DMS79 treated with DMSO at 0.1 percent for 48 hours (cell line): ENCODE data around the gene NAT14.

Experiments used
- DNase-seq: peaks from one replicate; lab custom pipeline; 2025; lab: John Stamatoyannopoulos, UW

The NAT14 gene

DNA sequence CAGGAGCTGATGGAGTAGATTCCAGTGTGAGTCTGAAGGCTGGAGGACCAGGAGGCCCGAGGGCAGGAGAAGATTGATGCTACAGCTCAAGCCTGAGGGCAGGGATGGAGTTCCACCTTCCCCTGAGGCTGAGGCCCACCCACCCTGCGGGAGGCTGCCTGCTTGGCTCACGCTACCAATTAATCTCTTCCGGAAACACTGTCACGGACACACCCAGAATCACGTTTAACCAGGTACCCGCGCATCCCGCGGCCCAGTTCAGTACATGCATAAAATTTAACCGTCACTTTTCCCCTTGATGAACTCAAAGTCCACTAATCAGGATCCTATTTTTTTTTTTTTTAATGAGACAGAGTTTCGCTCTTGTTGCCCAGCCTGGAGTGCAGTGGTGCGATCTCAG, 13.7 kb upstream of the NAT14 start:
- DNase-seq: no peak

GRCh38 chr19:55472463-55472862, 12.5 kb upstream of the NAT14 start:
- DNase-seq: no peak

DNA sequence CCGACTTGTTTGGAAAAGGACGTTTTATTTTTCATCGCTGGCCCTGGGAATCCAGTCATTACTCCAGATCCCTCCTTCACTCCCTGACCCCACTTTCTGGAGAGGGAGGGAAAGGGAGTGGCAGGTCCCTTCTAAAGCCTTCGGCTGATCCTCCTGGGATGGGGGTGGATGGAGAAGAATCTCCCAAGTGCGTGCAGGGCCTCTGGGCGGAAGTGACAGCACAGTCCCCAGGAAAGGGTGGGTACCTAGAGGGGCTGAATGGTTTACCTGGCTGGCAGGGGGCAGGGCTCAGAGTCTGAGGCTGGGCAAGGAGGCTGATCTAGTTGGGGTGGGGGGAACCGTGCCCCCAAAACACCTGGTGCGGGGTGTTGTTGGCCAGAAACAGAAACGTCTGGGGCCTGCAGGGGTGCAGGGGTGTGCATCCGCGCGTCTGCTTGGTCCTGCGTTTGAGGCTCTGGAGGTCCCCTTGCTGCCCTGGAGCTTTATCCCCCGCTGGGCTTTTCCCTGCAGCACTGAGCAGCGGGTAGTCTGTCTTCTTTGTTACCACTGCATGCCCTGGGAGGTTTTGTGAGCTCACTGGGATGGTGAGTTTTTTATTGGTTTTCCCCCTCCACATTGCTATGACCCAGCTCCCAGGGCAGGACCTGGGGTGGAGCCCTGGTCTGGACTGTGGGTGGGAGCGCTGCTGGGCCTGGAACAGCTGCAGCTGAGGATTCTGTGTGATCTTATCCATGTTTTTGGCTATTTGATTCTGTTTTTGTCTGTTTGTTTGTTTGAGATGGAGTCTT, 11.6 kb upstream of the NAT14 start:
- DNase-seq: no peak

DNA sequence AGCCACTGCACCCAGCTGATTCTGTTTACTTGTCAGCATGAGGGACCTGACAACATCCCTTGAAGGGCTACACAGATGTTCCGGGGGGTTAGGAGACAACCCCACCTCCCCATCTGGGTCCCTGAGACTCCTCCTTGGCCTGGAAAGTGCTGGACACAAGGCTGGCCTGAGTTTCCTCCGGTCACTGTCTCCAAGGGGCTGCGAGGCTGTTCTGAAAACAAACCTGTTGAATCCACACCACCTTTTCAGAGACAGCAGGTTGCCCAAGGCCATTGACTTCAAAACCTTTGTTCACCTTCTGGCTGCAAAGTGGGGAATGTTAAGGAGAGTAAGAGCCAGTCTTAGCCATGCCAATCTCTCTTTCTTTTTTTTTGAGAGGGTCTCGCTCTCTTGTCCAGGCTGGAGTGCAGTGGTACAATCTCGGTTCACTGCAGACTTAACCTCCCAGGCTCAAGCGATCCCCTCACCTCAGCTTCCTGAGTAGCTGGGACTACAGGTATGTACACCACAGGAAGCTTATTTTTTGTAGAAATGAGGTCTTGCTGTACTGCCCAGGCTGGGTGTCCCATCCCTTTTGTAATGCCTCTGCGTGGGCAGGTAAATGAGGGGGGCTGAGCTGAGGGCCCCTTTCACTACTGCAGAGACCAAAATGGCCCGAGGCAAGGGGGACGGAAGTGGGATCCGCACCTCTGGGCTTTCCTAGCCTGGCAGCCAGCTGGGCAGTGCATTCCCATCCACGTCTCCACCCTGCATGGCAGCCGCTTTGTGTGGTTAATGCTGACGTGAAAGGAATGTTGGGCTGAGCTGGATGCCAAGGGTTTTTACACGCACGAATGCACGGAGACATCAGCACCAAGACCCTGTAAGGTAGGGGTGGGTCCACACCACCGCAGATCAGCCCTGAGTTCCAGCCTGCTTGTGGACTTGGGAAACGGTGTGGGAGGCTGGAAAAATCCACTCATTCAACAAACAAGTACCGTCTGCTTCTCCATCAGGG, 10.4 kb upstream of the NAT14 start:
- no peak for DNase-seq

GRCh38 chr19:55476100-55476775, 8.8 kb upstream of the NAT14 start, which contains the start of gene ZNF628:
Gene ZNF628, plus strand, starts transcription at chr19:55476617. Its CDS starts 3,294 bp downstream, at chr19:55479911.
- DNase-seq: peak; percentile 93

DNA sequence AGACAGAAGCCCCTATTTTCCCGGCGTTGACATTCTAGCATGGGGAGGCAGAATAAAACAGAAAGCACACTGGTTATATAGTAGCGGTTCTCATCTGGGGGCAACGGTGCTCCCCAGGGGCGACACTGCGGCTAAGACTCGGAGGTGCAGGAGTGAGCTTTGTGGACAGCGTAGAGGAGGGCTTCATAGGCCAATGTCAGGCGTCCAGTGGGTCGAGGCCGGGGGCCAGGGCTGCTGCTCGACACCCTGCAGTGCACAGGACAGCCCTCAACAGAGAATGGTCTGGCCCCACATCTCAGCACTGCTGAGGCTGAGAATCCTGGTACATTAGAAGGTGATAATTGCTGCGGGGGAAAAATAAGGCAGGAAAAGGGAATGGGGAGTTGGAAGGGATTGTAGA, 7.1 kb upstream of the NAT14 start:
- DNase-seq: no peak

- DNase-seq: no peak
Measured at GRCh38 chr19:55478364-55478763, 6.6 kb upstream of the NAT14 start.

DNA sequence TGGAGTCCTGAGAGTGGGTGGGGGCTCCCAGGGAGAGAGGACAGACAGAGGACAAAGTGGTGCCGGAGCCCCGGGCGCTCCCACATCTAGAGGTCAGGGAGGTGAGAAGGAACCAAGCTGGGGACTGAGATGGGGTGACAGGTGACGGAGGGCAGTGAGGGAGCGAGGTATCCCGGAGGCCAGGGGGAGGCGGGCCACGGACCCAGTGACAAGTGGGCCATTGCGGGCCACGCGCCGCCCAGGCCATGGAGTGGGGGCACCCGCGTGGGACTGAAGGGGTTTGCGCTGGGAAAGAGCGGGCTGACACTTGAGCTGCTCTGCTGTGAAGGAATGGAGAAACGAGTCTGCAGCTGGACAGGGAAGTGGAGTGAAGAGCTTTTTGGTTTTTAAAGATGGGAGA, 5.9 kb upstream of the NAT14 start:
- no peak for DNase-seq

DNA sequence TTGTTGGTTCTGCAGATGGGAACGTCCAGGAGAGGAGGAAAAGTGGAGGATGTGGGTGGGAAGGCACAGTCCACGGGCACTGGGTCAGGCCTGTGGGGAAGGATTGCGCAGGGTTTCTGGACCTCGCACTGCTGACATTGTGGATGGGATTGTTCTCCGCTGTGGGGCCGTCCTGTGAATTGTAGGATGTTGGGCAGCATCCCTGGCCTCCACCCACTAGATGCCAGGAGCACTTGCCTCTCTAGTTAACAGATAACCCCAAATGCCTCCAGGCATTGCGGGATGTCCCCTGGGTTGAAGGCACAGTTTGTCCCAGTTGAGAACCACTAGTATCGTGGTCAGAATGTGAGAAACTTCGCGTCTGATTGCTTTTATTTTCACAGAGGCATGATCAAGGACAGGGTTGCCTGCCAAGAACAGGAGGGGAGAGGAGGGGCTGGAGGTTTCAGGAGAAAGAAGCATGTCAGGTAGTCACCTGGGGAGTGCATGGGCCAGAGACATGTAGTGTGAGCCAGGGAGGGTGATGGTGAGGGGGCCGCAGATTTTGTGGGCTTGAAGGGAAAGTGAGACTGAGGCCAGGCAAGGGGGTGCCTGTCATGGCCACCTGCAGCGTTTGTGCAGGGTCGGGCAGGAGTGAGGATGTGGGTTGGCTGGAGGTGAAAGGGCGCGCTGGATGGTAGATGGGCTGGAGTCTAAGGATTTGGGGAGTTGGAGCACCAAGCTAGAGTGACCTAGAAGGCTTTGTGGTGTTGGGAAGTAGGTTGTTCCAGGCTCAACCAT, 5.3 kb upstream of the NAT14 start:
- DNase-seq: no peak

DNA sequence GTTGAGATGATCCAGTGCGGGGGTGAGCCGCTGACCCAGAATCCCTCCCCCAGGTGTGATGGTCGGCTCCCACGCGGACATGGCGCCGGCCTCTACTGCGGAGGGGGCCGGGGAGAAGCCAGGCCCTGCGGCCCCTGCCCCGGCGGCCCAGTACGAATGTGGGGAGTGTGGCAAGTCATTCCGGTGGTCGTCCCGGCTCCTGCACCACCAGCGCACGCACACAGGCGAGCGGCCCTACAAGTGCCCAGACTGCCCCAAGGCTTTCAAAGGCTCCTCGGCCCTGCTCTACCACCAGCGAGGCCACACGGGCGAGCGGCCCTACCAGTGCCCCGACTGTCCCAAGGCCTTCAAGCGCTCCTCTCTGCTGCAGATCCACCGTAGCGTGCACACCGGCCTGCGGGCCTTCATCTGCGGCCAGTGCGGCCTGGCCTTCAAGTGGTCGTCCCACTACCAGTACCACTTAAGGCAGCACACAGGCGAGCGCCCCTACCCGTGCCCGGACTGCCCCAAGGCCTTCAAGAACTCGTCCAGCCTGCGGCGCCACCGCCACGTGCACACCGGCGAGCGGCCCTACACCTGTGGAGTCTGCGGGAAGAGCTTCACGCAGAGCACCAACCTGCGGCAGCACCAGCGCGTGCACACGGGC, 3.7 kb upstream of the NAT14 start:
- DNase-seq: no peak

DNA sequence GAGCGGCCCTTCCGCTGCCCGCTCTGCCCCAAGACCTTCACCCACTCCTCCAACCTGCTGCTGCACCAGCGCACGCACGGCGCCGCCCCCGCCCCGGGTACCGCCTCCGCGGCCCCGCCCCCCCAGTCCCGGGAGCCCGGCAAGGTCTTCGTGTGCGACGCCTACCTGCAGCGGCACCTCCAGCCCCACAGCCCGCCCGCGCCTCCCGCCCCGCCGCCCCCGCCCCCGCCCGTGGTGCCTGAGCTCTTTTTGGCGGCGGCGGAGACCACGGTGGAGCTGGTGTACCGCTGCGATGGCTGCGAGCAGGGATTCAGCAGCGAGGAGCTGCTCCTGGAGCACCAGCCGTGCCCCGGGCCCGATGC, 3.2 kb upstream of the NAT14 start:
- no peak for DNase-seq

DNA sequence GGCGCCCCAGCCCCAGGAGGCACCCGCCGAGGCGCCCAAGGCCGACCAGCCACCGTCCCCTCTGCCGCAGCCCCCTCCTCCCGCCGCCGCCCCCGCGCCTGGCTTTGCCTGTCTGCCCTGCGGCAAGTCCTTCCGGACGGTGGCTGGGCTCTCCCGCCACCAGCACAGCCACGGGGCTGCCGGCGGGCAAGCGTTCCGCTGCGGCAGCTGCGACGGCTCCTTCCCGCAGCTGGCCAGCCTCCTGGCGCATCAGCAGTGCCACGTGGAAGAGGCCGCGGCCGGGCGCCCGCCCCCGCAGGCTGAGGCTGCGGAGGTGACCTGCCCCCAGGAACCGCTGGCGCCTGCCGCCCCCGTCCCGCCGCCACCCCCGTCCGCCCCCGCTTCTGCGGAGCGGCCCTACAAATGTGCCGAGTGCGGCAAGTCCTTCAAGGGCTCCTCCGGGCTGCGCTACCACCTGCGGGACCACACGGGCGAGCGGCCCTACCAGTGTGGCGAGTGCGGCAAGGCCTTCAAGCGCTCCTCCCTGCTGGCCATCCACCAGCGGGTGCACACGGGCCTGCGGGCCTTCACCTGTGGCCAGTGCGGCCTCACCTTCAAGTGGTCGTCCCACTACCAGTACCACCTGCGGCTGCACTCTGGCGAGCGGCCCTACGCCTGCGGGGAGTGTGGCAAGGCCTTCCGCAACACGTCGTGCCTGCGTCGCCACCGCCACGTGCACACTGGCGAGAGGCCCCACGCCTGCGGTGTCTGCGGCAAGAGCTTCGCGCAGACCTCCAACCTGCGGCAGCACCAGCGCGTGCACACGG, 2.6 kb upstream of the NAT14 start:
- no peak for DNase-seq

DNA sequence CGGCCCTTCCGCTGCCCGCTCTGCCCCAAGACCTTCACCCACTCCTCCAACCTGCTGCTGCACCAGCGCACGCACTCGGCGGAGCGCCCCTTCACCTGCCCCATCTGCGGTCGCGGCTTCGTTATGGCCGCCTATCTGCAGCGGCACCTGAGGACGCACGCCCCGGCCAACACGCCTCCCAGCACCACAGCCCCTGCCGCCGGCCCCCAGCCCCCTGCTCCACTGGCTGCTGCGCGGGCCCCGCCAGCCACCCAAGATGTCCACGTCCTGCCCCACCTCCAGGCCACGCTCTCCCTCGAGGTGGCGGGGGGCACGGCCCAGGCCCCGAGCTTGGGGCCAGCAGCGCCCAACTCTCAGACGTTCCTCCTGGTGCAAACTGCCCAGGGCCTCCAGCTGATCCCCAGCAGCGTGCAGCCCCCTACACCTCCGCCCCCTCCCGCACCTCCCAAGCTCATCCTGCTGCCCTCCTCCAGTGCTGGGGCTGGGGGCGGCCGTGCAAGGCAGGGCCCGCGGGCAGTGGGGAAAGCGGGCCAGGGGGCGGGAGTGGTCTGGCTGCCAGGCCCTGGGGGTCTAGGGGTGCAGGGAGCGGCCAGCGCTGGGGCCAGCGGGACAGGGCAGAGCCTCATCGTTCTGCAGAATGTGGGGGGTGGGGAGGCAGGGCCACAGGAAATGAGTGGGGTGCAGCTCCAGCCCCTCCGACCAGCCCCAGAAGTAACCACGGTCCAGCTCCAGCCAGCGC, 1.9 kb upstream of the NAT14 start:
- DNase-seq: no peak

DNA sequence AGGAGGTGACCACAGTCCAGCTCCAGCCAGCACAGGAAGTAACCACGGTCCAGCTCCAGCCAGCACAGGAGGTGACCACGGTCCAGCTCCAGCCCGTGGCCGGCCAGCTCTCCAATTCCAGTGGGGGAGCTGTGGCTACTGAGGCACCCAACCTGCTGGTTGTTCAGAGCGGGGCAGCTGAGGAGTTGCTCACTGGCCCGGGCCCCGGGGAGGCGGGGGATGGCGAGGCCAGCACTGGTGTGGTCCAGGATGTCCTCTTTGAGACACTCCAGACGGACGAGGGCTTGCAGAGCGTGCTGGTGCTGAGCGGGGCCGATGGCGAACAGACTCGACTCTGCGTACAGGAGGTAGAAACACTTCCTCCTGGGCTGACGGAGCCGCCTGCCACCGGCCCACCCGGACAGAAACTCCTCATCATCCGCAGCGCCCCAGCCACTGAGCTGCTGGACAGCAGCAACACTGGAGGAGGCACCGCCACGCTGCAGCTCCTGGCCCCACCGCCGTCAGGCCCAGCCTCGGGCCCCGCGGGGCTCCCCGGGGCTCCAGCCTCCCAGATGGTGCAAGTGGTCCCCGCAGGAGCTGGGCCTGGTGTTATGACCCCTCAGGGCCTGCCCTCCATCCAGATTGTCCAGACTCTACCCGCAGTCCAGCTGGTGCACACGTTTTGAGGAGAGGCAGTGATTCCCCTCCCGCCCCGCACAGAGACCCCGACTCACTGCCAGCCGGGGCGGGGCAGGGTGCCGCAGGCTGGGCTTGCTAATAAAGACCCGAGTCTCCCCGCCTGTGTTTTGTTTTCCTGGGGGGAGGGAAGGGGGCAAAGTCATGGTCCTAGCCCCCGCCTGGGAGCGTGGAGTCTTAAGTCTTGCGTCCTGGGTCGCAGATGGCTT, 1.0 kb upstream of the NAT14 start:
- no peak for DNase-seq

DNA sequence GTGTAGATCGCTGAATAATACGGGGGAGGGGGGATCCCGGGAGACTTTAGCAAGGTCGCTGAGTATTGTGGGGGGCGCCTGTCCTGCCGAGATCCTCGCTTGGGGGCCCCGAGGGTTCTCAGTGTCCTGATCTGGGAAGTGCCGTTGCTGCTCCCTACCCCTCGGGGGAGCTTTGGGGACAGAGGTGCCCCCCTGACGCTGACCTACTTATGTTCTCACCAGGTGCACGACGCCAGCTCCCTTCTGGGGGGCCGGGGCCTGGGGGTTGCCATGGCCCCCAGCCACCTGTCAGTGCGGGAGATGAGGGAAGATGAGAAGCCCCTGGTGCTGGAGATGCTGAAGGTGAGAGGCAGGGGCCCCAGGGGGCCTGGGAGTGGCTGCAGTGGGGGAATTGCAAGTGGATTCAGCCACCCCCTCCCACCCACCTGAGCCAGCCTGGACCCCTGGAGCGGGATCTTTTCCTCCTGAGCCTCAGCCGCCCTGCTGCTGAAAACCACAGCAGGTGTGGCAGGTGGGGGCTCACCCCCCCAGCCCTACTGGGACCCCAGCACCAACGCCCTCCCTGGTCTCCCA, 537 bp downstream of the NAT14 start:
- no peak for DNase-seq

DNA sequence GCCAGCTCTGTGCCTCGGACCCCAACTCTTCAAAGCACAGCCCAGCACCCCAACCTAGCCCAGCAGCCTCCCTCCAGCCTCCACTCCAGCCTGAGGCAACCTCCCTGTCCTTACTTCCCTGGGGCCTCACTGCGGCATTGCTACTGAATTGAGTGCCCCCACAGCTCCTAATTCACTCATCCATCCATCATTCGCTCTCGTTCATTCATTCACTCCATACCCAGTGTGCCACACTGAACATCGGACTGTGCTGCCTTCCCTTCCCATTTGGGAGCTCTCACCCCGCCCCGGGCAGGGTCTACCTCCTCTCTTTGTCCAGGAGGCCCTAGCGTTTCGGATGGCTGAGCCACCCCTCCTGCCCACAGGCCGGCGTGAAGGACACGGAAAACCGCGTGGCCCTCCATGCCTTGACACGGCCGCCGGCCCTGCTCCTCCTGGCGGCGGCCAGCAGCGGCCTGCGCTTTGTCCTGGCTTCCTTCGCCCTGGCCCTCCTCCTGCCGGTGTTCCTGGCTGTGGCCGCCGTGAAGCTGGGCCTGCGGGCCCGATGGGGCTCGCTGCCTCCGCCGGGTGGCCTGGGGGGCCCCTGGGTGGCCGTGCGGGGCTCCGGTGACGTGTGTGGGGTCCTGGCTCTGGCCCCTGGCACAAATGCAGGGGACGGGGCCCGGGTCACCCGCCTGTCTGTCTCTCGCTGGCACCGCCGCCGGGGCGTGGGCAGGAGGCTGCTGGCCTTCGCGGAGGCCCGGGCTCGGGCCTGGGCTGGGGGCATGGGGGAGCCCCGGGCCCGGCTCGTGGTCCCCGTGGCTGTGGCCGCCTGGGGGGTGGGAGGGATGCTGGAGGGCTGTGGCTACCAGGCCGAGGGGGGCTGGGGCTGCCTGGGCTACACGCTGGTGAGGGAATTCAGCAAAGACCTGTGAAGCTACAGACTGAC, 1.3 kb downstream of the NAT14 start:
- DNase-seq: no peak
